ENCODE measurements around the gene ARL6IP4. TPM values are rescaled to one million over a fixed set of nuclear protein-coding genes. Genes with fewer than 3 reads are reported as not detected.
"Not testable (repeated sequence)": the region's sequence is repeated elsewhere in the genome, so short reads cannot be mapped to it uniquely, and the experiment has no call there.

ARL6IP4 gene
- total RNA-seq, 1 donor from 2014 or later = 24.9 TPM

DNA sequence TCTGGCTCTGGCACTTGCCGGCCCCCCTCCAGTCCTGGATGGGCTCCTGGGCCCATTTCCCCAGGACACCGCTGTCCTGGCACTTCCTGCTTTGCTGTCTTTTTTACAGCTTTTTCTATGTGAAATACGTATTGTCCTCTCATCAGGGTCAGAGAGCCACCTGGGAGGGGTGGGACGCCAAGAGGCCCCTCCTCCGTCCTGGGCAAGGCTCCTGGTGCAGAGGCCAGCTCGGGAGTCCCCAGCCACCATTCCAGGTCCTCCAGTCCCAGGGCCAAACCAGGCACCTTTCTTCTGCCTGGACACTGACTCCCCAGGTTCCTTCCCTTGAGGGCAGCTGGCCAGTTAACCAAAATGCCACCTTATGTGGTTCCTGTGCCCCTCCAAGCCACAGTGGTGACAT is 22.8 kb downstream of the ARL6IP4 start:
- FAIRE-seq = no peak
- no peak for DNase-seq (ENCODE audit: low spot score in 2 of 2)

DNA sequence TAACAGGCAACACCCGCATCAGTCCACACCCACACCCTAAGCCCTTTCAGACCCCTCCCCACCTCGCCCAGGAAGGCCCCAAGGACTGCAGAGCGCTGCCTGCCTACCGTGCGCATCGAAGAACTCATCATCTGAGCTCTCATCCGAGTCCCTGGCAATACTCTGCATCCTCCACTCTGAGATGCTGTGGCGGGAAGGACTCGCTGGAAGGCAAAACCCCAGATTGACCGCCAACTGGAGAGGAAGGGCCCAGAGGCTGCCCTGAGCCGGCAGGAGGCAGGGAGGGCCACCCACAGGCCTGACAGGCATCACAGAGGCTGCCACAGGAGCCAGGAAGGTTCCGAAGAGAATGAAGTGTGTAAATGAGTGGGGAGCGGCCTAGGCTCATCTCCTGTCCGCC is 23.8 kb downstream of the ARL6IP4 start:
- FAIRE-seq = no peak
- DNase-seq (ENCODE audit: low spot score in 2 of 2) = no peak

DNA sequence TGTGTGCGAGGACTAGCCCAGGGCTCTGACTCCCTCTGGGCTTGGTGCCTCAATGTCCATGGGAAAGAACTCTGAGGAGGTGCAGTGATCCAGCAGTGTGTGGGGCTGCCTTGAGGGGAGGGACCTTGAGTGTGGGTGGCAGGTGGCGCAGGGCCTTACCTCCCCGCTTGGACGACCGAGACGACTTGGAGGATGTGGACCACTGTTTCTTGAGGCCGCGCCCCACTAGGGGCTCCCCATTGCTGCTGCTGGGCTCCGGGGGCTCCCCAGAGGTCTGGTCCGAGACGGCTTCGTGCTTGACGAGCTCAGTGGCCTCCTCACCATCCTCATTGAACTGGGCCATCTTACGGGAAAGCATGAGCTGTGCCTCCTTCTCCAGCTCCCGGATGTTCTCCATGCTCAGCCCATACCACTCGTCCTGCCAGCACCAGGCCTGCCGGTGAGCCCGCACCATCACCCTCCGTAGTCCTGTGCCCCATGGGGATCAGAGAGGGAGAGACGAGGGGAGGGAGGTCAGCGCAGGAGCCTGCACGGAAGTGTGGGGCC is 24.7 kb downstream of the ARL6IP4 start:
- FAIRE-seq = no peak

DNA sequence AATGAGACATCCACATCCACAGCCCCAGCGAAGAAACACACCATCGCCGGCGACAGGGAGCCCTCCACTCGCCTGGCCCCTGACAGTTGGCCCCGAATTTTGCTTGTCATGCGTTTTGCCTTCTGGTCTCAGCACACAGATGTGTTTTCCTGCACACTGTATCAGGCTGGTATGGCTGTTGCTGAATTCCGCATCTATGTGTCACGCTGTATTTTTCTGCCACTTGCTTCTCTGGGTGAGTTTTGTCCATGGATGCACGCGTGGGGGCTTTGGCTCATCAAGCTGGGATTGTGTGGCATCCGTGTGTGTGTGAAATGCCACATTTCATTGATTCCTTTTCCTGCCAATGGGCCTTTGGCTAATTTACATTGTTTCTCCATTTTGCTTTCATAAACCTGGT is 26.5 kb downstream of the ARL6IP4 start:
- DNase-seq (ENCODE audit: low spot score in 2 of 2) (no peak), FAIRE-seq (no peak)

More for the DNA sequence above, 24.7 kb downstream of the ARL6IP4 start:
- no peak for DNase-seq (ENCODE audit: low spot score in 2 of 2)

DNA sequence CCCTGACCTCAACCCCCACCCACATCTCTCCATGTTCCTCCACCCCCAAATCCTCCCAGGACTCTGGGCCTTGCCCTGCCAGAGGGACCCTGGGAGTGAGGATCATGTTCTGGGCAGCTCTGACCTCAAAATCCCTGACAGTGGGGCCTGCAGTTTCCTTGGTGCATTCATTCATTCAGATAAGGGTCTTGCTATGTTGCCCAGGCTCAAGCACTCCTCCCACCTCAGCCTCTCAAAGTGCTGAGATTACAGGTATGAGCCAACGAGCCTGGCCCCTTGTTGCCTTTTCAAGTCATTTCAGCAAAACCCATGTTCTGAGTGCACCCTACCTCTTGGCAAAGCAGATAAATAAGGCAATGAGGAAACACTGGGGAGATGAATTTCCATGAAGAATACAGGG is 29.6 kb downstream of the ARL6IP4 start:
- FAIRE-seq = no peak
- DNase-seq (ENCODE audit: low spot score in 2 of 2) = no peak

DNA sequence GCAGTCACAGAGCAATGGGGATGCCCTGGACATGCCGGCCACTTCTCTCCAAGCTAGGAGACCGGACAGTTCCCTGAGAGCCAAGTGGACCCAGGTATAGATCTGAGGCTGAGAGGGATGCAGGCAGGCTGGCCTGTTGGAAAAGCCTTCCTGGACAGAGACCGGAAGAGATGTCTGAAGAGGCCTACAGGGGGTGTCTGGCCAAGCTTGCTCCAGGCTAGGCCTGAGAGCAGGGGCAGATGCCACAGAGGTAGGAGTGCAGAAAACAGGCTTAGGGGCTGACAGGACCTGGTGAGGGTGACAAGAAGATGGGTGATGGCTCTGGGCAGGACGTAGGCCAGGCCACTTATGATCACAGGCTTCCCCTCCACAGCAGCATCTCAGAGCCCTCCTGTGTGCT is 30.2 kb downstream of the ARL6IP4 start:
- no peak for DNase-seq (ENCODE audit: low spot score in 2 of 2)
- FAIRE-seq = no peak

DNA sequence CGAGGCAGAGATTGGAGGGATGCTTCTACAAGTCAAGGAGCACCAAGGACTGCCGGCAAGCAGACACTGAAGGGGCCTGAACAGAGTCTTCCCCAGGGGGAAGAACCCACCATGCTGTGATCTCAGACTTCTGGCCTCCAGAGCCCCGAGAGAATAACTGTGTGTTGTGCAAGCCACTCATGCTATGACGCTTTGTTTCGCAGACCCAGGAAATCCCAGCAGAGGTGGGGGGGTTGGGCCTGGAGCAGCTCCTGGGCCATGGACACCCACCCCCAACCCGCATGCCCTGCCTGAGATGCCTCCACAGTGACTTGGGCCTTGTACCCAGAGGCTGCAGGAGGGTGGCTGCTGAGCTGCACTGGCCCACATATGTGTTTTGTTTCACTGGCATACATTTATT is 31.2 kb downstream of the ARL6IP4 start:
- FAIRE-seq = no peak
- DNase-seq (ENCODE audit: low spot score in 2 of 2) = no peak

DNA sequence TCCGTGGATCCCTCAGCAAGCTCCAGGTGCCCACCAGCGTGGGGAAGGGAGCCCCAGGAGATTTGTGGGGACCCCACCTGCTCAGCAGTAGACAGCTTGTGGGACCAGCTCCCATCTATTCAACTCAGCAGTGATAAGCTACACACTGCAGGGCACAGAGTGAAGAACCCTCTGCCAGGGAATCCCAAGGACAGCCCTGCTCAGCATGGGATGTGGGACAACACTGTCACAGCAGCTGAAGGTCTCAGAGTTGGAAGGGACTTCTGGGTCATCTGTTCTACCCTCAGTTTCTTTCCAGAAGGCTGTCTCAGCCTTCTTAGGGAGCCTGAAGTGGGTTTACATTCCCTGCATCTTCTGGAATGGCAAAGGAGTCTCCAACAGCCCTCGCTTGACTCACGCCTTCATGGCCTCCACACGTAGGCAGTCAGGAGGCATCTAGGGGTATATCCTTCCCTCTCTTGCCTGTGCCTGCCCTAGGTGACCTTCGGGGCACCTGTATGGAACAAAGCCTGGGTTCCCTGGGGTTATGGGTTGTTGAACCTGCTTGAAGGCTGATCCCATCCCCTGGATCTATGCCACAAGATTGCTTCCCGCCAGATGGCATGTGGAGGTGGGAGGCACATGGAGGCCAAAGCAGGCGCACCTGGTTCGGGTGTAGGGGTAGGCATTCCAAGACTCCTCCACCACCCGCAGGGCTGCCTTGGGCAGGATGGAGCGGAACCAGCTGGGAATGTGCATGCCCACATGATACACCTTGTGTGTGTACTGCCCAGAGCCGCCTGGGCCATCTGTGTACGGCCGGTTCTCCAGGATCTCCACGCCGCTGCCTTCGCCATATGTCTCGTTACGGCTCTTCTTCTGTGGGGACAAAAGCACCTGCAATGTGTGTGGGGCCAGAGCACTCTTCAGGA is 33.0 kb downstream of the ARL6IP4 start:
- FAIRE-seq = no peak
- no peak for DNase-seq (ENCODE audit: low spot score in 2 of 2)

DNA sequence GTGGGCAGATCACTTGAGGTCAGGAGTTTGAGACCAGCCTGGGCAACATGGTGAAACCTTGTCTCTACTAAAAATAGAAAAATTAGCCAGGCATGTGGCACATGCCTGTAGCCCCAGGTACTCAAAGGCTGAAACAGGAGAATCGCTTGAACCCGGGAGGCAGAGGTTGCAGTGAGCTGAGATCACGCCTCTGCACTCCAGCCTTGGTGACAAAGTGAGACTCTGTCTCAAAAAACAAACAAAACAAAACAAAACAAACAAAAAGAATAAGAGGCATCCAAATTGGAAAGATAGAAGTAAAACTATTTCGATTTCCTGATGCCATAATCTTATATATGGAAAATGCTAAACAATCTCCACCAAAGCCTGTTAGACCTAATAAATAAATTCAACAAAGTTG is 34.0 kb downstream of the ARL6IP4 start:
- not testable (repeated sequence) for DNase-seq (ENCODE audit: low spot score in 2 of 2); FAIRE-seq

DNA sequence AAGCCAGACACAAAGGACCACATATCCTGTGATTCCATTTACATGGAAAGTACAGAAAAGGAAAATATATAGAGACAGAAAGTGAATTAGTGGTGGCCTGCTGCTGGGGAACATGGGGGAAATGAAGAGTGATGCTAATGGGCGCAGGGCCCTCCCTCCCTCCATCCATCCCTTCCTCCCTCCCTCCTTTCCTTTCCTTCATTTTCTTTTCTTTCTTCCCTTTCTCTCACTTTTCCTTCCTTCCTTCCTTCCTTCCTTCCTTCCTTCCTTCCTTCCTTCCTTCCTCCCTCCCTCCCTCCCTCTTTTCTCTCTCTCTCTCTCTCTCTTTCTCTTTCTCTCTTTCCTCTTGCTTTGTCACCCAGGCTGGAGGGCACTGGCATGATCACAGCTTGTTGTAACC is 37.3 kb downstream of the ARL6IP4 start:
- DNase-seq (ENCODE audit: low spot score in 2 of 2) (no peak), FAIRE-seq (no peak)

DNA sequence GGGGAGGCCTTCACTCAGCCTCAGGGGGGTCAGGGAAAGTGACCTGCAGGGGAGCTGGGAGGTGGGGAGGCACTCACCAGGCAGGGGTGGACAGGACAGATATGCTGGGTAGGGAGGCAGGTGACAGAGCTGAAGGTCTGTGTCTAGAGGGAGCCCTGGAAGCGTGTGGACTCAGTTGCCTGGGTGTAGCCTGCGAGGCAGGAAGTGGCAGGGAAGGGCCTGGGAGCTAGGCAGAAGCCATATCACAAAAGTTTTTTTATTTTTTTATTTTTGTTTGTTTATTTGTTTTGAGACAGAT is 39.3 kb downstream of the ARL6IP4 start:
- no peak for DNase-seq (ENCODE audit: low spot score in 2 of 2)
- FAIRE-seq = no peak

DNA sequence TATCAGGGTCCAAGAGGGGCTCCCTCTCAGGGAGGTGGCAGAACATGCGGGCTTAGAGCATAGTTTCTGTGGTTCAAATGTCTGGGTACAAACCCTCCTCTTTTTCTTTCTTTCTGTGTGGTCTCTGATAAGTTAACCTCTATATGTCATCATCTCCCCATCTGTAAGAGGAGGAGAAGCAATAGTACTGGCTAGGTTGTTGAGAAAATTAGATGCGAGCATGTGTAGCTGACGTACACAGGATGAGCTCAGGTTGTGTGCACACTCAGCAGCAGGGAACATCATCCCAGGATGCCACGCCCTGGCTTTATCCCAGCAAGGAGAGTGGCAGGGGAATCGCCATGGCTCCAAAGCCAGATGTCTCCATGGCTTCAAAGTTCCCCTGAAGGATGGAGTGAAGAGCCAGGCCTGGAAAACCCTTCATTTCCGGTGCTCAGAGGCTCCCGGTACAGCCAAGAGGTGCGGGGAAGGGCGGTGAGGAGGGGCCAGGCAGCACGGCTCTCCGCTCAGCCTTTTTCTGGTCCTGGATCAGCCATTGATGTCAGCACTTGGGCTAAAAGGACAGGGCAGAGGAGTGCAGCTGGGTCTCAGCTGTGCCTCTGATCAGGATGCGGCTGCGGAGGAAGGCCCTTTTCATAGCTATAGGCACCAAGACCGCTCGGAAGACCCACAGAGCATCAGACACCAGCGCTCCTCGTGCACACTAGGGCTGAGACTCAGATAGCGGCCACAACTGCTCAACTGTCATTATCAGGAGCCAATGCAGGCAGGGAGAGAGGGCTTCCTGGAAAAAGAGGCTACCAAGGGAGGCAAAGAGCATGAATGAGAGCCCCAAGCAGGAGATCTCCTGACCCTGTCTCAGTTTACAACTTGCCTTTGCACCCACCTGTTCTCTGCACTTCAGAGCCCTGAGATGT is 41.5 kb downstream of the ARL6IP4 start:
- FAIRE-seq = no peak

DNA sequence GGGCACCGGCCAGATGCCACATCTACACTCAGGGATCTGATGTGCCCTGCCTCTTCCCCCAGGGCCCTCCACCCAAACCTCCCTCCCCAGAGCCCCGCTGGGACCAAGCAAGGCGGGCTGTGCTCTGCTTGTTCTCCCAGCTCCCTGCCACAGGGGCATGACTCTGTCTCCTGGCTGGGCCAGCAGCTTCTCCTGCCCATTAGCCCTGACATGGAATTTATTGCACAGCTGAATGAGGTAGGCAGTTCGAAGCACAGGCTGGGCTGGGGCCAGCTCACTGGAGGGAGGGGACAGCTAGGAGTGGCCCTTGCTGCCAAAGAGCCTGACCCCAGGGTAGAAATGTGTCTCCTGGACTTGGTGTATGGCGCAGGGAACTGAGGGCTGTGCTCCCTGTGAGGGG is 42.4 kb downstream of the ARL6IP4 start:
- DNase-seq (ENCODE audit: low spot score in 2 of 2) (no peak), FAIRE-seq (no peak)

More for the DNA sequence above, 41.5 kb downstream of the ARL6IP4 start:
- no peak for DNase-seq (ENCODE audit: low spot score in 2 of 2)

DNA sequence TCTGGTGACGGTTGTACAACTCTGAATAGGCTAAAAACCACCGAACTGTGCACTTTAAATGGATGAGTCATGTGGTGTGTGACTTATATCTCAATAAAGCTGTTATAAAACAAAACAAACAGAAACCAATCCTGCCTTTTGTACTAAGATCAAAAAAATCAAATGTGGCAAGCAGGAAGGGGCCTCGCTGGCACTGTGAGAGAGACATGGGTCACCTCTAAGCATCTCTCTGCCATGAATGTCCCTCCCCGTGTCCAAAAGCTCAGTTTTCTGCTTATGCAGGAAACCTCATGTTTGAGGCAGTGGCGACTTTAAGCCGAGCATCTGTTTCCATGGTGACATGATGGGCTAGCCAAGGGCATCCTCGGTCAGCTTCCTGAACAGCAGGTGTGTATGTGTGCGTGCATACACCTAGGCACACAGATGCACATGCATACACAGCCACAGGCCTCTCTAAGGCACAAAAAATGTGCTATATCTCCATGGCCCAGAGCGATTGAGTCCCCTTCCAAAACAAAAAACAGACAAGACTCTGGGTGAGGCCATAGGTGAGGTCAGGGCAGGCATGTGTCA is 44.4 kb downstream of the ARL6IP4 start:
- DNase-seq (ENCODE audit: low spot score in 2 of 2) (no peak), FAIRE-seq (no peak)

DNA sequence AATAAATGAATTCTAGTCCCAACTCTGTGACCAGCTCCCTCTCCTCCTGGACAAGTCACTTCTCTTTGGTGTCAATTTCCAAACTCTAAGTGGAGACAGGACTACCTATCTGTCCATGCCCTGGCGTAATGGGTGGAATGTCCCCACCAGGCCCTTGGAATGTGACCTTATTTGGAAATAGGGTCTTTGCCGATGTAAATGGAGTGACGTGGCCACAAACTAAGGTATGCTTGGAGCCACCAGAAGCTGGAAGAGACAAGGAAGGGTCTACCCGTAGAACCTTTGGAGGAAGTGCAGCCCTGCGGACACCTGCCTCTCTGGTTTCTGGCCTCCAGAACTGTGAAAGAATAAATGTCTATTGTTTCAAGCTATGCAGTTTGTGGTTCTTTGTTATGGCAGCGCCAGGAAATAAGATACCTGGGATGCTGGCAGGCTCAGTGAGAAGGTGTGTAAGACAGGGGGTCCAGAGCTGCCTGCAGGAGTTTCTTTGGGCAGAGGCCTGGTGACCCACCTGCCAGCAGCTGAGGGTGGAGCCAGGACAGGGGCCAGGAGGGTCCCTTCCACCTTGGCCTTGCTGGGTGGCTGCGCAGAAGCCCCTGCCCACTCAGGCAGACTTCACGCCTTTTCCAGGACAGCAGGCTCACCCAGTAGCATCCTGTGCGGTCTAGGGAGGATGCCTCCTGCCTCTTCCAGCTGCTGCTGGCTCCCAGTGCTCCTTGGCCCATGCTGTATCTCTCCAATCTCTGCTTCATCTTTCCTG is 45.8 kb downstream of the ARL6IP4 start:
- FAIRE-seq (no peak), DNase-seq (ENCODE audit: low spot score in 2 of 2) (no peak)

DNA sequence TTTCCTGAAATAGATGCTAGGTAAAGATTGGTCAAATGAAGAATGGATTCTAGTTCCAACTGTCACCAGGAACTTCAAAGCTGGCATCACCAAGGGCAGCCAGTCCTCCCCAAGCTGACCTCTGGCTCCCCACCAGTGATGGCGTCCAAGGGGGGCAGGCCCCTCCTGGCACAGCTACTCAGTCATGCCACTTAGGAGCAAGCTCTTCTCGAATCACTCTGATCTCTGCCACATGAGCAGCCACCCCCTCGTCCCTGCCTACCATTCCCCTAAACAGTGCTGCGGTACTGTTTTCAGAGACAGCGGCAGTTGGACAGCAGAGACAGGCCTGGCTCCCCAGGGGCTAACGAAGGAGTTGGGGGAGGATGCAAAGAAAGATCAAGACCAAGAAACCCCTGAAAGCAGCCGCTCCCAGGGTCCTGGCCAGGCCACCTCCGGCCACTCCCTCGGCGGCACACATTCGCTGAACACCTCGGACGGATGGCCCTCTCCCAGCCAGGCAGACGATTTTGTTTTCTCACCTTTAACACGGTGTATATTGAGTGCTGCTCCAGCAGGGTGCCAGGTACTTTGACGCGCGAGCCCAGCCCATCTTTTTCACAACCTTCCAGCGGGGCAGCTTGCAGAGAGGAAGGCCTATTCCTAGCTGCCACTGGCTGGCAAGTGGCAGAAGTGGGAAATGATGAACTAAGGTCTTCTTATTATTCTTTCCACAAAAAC is 47.4 kb downstream of the ARL6IP4 start:
- no peak for DNase-seq (ENCODE audit: low spot score in 2 of 2)
- FAIRE-seq = no peak

DNA sequence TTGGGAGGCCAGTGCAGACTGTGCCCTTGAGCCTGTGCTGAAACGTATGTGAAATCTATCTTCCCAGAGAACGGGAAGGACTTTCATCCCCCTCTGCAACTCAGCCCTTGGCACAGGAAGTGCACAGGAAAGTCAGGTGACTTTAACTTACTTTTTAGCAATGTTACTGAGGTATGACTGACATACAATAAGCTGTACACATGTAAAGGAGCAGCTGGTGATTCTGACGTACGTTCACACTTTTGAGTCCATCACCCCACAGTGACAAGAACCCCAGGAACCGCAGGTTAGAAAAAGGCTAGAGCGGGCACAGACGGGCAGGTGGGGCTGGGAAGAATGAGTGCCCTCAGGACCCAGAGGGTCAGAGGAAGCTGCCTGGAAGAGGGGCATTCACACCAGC is 48.0 kb downstream of the ARL6IP4 start:
- FAIRE-seq = no peak
- DNase-seq (ENCODE audit: low spot score in 2 of 2) = no peak

DNA sequence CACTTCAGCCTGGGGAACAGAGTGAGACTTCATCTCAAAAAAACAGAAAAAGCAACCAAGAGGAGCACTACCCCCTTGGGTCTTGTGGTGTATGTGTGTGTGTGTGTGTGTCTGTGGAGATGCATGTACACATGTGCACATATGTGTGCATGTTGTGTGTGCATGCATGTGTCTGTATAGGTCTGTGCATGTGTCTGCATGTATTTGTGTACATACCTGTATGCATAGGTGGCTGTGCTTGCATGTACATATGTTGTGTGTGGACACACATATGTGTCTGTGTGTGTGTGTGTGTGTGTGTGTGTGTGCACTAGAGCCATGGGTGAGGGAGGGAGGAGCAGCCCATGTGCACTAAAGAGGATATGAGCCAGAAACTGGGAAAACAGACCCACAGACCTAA is 49.1 kb downstream of the ARL6IP4 start:
- no peak for DNase-seq (ENCODE audit: low spot score in 2 of 2)
- FAIRE-seq = no peak

DNA sequence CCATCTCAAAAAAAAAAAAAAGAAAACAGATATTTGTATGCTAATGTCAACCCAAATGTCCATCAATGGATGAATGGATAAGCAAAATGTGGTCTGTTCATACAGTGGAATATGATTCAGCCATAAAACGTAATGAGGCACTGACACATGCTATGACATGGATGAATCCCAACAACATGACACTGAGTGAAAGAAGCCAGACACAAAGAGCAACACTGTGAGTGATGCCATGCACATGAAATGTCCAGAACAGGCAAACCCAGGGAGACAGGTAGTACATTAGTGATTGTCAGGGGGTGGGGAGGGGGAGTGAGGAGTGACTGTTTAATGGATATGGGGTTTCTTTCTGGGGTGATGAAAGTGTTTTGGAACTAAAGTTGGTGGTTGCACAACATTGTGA is 50.2 kb downstream of the ARL6IP4 start:
- FAIRE-seq = no peak
- no peak for DNase-seq (ENCODE audit: low spot score in 2 of 2)
